ENCODE results near the gene CDH12.
"Not testable (repeated sequence)": the region's sequence is repeated elsewhere in the genome, so short reads cannot be mapped to it uniquely, and the experiment has no call there.

CDH12 gene

GRCh38 chr5:22649074-22649473 is 204.1 kb downstream of the CDH12 start:
- DNase-seq (ENCODE audit: low spot score) = no peak

GRCh38 chr5:22644859-22645258 is 208.3 kb downstream of the CDH12 start:
- DNase-seq (ENCODE audit: low spot score) = no peak

- DNase-seq (ENCODE audit: low spot score) = no peak
These were observed 209.8 kb downstream of the CDH12 start for GRCh38 chr5:22643356-22643755.

GRCh38 chr5:22631683-22632082 is 221.5 kb downstream of the CDH12 start:
- DNase-seq (ENCODE audit: low spot score) = no peak

- DNase-seq (ENCODE audit: low spot score) = no peak
These were observed 226.1 kb downstream of the CDH12 start for GRCh38 chr5:22627029-22627428.

GRCh38 chr5:22625451-22625850 is 227.7 kb downstream of the CDH12 start:
- no peak for DNase-seq (ENCODE audit: low spot score)

GRCh38 chr5:22621084-22621483 is 232.1 kb downstream of the CDH12 start:
- no peak for DNase-seq (ENCODE audit: low spot score)

GRCh38 chr5:22615964-22616363 is 237.2 kb downstream of the CDH12 start:
- no peak for DNase-seq (ENCODE audit: low spot score)

- no peak for DNase-seq (ENCODE audit: low spot score)
These were observed 238.6 kb downstream of the CDH12 start for GRCh38 chr5:22614486-22615094.

GRCh38 chr5:22612928-22613327 is 240.2 kb downstream of the CDH12 start:
- DNase-seq (ENCODE audit: low spot score) = no peak

GRCh38 chr5:22611327-22611726 is 241.8 kb downstream of the CDH12 start:
- DNase-seq (ENCODE audit: low spot score) = no peak

GRCh38 chr5:22607498-22607897 is 245.6 kb downstream of the CDH12 start:
- DNase-seq (ENCODE audit: low spot score) = not testable (repeated sequence)

- DNase-seq (ENCODE audit: low spot score) = no peak
These were observed 247.7 kb downstream of the CDH12 start for GRCh38 chr5:22605473-22605872.

- DNase-seq (ENCODE audit: low spot score) = no peak
These were observed 248.4 kb downstream of the CDH12 start for GRCh38 chr5:22604711-22605110.

GRCh38 chr5:22598796-22599195 is 254.3 kb downstream of the CDH12 start:
- DNase-seq (ENCODE audit: low spot score) = no peak

GRCh38 chr5:22596404-22596970 is 256.7 kb downstream of the CDH12 start:
- DNase-seq (ENCODE audit: low spot score) = peak; percentile 2

- no peak for DNase-seq (ENCODE audit: low spot score)
These were observed 258.7 kb downstream of the CDH12 start for GRCh38 chr5:22594491-22594890.

GRCh38 chr5:22593592-22593991 is 259.6 kb downstream of the CDH12 start:
- DNase-seq (ENCODE audit: low spot score) = no peak

- no peak for DNase-seq (ENCODE audit: low spot score)
These were observed 261.7 kb downstream of the CDH12 start for GRCh38 chr5:22591461-22591860.

GRCh38 chr5:22590677-22591268 is 262.4 kb downstream of the CDH12 start:
- no peak for DNase-seq (ENCODE audit: low spot score)

GRCh38 chr5:22577711-22578110 is 275.4 kb downstream of the CDH12 start:
- DNase-seq (ENCODE audit: low spot score) = no peak

- no peak for DNase-seq (ENCODE audit: low spot score)
These were observed 276.1 kb downstream of the CDH12 start for GRCh38 chr5:22577006-22577405.

- no peak for DNase-seq (ENCODE audit: low spot score)
These were observed 280.2 kb downstream of the CDH12 start for GRCh38 chr5:22572941-22573340.

- no peak for DNase-seq (ENCODE audit: low spot score)
These were observed 285.2 kb downstream of the CDH12 start for GRCh38 chr5:22567983-22568382.

All from AG08396 (cell line).